Gastroesophageal sphincter (tissue), 3 donors: ENCODE results near the gene KRT12.

Experiments
- CTCF ChIP-seq, 4 experiments: fragments of 200-600 bp in 2 of 4; fragments of 450-650 bp in 2 of 4; sonication (generic) in 1 of 4; IDR thresholded peaks; one replicate each; pipeline ENCODE4 v1.5.1; 2017 to 2019; ENCODE audit warnings: antibody characterized with exemption in 4 of 4, mild to moderate bottlenecking in 2 of 4, moderate library complexity in 2 of 4
- EP300 ChIP-seq: sonication (generic); formaldehyde crosslinking; IDR thresholded peaks from one replicate; pipeline ENCODE4 v1.6.1; 2017; ENCODE audit warnings: antibody characterized with exemption, mild to moderate bottlenecking
- POLR2A ChIP-seq, 2 donors: fragments of 450-650 bp; IDR thresholded peaks; one replicate each; pipeline ENCODE4 v1.6.1; 2017; ENCODE audit warnings: antibody characterized with exemption in 2 of 2, mild to moderate bottlenecking in 2 of 2, moderate library complexity in 1 of 2
- POLR2AphosphoS5 ChIP-seq: sonication (generic); formaldehyde crosslinking; IDR thresholded peaks from one replicate; pipeline ENCODE4 v1.6.1; 2017; ENCODE audit warnings: antibody characterized with exemption

GRCh38 chr17:40870136-40870535 is 3.1 kb upstream of the KRT12 start:
- TF ChIP-seq CTCF (IDR thresholded peaks at IDR 0.05) (no peak), EP300 (no peak), POLR2A (IDR thresholded peaks at IDR 0.05) (no peak), POLR2AphosphoS5 (no peak)
